Measurements from ENCODE around the gene RPL28.

The RPL28 gene

GRCh38 chr19:55373993-55374757 is 11.6 kb upstream of the RPL28 start:
- no peak for DNase-seq

- DNase-seq: no peak
Measured at GRCh38 chr19:55376241-55376933, 9.3 kb upstream of the RPL28 start, which contains the start of gene TMEM190. Gene TMEM190, plus strand, starts transcription at chr19:55376826. Its CDS starts 28 bp downstream, at chr19:55376854.

GRCh38 chr19:55377356-55378131 is 8.2 kb upstream of the RPL28 start:
- DNase-seq: no peak

GRCh38 chr19:55379174-55379573 is 6.6 kb upstream of the RPL28 start:
- DNase-seq: no peak

GRCh38 chr19:55382013-55382412 is 3.7 kb upstream of the RPL28 start:
- no peak for DNase-seq

- no peak for DNase-seq
Measured at GRCh38 chr19:55382522-55383054, 3.1 kb upstream of the RPL28 start.

GRCh38 chr19:55383279-55384130 is 2.2 kb upstream of the RPL28 start:
- DNase-seq: peak; percentile 65

- peak; percentile 36 for DNase-seq
Measured at GRCh38 chr19:55384131-55384919, 1.4 kb upstream of the RPL28 start, which contains the start of gene TMEM238. Gene TMEM238, minus strand, starts transcription at chr19:55384292. Its CDS starts 33 bp downstream, at chr19:55384259.

GRCh38 chr19:55384920-55385723 is 610 bp upstream of the RPL28 start:
- peak; percentile 95 for DNase-seq

GRCh38 chr19:55386493-55386971 is 800 bp downstream of the RPL28 start:
- DNase-seq: no peak

GRCh38 chr19:55387736-55388497 is 2.2 kb downstream of the RPL28 start:
- no peak for DNase-seq

- DNase-seq: no peak
Measured at GRCh38 chr19:55389386-55390317, 3.9 kb downstream of the RPL28 start.

- no peak for DNase-seq
Measured at GRCh38 chr19:55390461-55390880, 4.7 kb downstream of the RPL28 start.

GRCh38 chr19:55391191-55391670 is 5.5 kb downstream of the RPL28 start:
- no peak for DNase-seq

GRCh38 chr19:55391702-55392615 is 6.2 kb downstream of the RPL28 start:
- no peak for DNase-seq

- no peak for DNase-seq
Measured at GRCh38 chr19:55392820-55393761, 7.4 kb downstream of the RPL28 start.

Measured in inflammatory macrophage treated with lipopolysaccharide for 4 hours (primary cell).